Esophagus squamous epithelium (tissue), 4 donors: ENCODE data around the gene ZNF599.

Source experiments
- CTCF ChIP-seq, 6 experiments: fragments of 450-650 bp in 4 of 6; fragments of 200-600 bp in 2 of 6; sonication (generic) in 2 of 6; IDR thresholded peaks; one replicate each; pipeline ENCODE4 v1.5.1; 2016 to 2019; ENCODE audit warnings: antibody characterized with exemption in 6 of 6, mild to moderate bottlenecking in 4 of 6, moderate library complexity in 4 of 6
- POLR2A ChIP-seq, 4 donors: fragments of 450-650 bp; IDR thresholded peaks; one replicate each; pipeline ENCODE4 v1.6.1; 2017; ENCODE audit warnings: antibody characterized with exemption in 4 of 4, mild to moderate bottlenecking in 4 of 4, moderate library complexity in 3 of 4

GRCh38 chr19:34722353-34722752, 50.7 kb downstream of the ZNF599 start:
- TF ChIP-seq CTCF (IDR thresholded peaks at IDR 0.05) (no peak), POLR2A (IDR thresholded peaks at IDR 0.05) (no peak)
